K562 (cell line): ENCODE data around the gene GMDS. TPM values are rescaled to one million over a fixed set of nuclear protein-coding genes. Genes with fewer than 3 reads are reported as not detected.

Source experiments
- CXXC5 ChIP-seq: fragments of 250-450 bp; sonication (Bioruptor Pico); IDR thresholded peaks from 2 replicates; pipeline ENCODE4 v1.8.0; 2022; ENCODE audit warnings: inconsistent platforms, mild to moderate bottlenecking, moderate library complexity
- NR2F6 ChIP-seq: fragments of 450-650 bp; formaldehyde crosslinking; IDR thresholded peaks from 2 replicates; pipeline ENCODE4 v1.4.0; 2020; ENCODE audit warnings: mild to moderate bottlenecking
- TBL1XR1 ChIP-seq, 2 experiments: IDR thresholded peaks; 2 replicates each; pipeline ENCODE4 v1.6.1; 2012; ENCODE audit warnings: improper control_type of control experiment in 2 of 2, low read length in 2 of 2, mild to moderate bottlenecking in 1 of 2
- ZBED1 ChIP-seq: IDR thresholded peaks from 2 replicates; pipeline ENCODE4 v1.6.1; 2014
- polyA plus RNA-seq, 8 experiments: library from polyadenylated mRNA; depleted of rRNA in 4 of 8; stranded (reverse) in 5 of 8; unstranded in 3 of 8; fragments of >200 nt; fragmentation: Nextera tagmentation in 2 of 8; fragmentation: Illumina TruSeq in 1 of 8; extraction: Ambion mirVana in 2 of 8; extraction: Trizol in 1 of 8; gene quantifications; 2 replicates each; pipeline versions ENCODE4 v1.2.1 to v1.2.3, GENCODE V29; 2011 to 2014; ENCODE audit warnings: inconsistent platforms in 1 of 8, missing spikeins in 1 of 8
- total RNA-seq, 7 experiments: library from RNA; depleted of rRNA in 6 of 7; stranded (reverse); fragments of >200 nt in 6 of 7; fragmentation: Illumina TruSeq in 2 of 7; extraction: Trizol in 2 of 7; gene quantifications; 2 replicates each; pipeline versions ENCODE4 v1.2.1 to v1.2.3, GENCODE V29; 2011 to 2021; ENCODE audit warnings: low replicate concordance in 1 of 7
- TF ChIP-seq, protein P1 (sequence below): fragments of 200-800 bp; sonication (Bioruptor generic); IDR thresholded peaks from 2 replicates; pipeline ENCODE4 v1.6.1; 2016; ENCODE audit warnings: missing genetic modification characterization, missing compliant biosample characterization
- TF ChIP-seq, protein P2 (sequence below): fragments of 450-650 bp; IDR thresholded peaks from 2 replicates; pipeline ENCODE4 v1.6.1; 2018; ENCODE audit not compliant: partially characterized antibody
- TF ChIP-seq, protein P3 (sequence below), 2 experiments: fragments of 450-650 bp; formaldehyde crosslinking in 1 of 2; IDR thresholded peaks; 2 replicates each; pipeline versions ENCODE4 v1.4.0 to v1.6.1; 2014 to 2020; ENCODE audit warnings: mild to moderate bottlenecking in 2 of 2, borderline replicate concordance in 1 of 2, low read depth in 1 of 2

The GMDS gene
- total and polyA plus RNA-seq, 9 of the 15 experiments (the other 6 are each of a cell fraction or from before 2014, with no cell fraction given), result 0.48 to 31.8 (median 13.4) TPM

DNA sequence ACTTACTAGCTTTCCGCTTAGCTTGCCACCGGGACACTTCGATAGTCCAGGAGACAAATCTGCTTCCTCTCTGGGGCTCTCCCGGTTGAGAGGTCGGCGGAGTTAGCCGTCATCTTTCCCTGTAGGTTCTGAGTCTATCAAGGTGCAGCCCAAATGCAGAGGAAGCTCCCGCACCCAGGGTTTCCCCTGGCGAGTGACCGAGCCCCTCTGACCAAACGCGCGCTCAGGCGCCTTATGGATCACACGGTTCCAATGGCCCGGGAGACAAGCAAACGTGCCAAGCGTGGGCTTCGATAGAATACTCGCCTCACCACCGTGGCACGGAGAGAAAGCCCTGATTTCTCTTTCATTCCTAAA lies 651.5 kb downstream of the GMDS start (continued):
- TF ChIP-seq, protein P1, sequence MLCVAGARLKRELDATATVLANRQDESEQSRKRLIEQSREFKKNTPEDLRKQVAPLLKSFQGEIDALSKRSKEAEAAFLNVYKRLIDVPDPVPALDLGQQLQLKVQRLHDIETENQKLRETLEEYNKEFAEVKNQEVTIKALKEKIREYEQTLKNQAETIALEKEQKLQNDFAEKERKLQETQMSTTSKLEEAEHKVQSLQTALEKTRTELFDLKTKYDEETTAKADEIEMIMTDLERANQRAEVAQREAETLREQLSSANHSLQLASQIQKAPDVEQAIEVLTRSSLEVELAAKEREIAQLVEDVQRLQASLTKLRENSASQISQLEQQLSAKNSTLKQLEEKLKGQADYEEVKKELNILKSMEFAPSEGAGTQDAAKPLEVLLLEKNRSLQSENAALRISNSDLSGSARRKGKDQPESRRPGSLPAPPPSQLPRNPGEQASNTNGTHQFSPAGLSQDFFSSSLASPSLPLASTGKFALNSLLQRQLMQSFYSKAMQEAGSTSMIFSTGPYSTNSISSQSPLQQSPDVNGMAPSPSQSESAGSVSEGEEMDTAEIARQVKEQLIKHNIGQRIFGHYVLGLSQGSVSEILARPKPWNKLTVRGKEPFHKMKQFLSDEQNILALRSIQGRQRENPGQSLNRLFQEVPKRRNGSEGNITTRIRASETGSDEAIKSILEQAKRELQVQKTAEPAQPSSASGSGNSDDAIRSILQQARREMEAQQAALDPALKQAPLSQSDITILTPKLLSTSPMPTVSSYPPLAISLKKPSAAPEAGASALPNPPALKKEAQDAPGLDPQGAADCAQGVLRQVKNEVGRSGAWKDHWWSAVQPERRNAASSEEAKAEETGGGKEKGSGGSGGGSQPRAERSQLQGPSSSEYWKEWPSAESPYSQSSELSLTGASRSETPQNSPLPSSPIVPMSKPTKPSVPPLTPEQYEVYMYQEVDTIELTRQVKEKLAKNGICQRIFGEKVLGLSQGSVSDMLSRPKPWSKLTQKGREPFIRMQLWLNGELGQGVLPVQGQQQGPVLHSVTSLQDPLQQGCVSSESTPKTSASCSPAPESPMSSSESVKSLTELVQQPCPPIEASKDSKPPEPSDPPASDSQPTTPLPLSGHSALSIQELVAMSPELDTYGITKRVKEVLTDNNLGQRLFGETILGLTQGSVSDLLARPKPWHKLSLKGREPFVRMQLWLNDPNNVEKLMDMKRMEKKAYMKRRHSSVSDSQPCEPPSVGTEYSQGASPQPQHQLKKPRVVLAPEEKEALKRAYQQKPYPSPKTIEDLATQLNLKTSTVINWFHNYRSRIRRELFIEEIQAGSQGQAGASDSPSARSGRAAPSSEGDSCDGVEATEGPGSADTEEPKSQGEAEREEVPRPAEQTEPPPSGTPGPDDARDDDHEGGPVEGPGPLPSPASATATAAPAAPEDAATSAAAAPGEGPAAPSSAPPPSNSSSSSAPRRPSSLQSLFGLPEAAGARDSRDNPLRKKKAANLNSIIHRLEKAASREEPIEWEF (CRISPR knock-in tag), result no peak
- TF ChIP-seq, protein P2, sequence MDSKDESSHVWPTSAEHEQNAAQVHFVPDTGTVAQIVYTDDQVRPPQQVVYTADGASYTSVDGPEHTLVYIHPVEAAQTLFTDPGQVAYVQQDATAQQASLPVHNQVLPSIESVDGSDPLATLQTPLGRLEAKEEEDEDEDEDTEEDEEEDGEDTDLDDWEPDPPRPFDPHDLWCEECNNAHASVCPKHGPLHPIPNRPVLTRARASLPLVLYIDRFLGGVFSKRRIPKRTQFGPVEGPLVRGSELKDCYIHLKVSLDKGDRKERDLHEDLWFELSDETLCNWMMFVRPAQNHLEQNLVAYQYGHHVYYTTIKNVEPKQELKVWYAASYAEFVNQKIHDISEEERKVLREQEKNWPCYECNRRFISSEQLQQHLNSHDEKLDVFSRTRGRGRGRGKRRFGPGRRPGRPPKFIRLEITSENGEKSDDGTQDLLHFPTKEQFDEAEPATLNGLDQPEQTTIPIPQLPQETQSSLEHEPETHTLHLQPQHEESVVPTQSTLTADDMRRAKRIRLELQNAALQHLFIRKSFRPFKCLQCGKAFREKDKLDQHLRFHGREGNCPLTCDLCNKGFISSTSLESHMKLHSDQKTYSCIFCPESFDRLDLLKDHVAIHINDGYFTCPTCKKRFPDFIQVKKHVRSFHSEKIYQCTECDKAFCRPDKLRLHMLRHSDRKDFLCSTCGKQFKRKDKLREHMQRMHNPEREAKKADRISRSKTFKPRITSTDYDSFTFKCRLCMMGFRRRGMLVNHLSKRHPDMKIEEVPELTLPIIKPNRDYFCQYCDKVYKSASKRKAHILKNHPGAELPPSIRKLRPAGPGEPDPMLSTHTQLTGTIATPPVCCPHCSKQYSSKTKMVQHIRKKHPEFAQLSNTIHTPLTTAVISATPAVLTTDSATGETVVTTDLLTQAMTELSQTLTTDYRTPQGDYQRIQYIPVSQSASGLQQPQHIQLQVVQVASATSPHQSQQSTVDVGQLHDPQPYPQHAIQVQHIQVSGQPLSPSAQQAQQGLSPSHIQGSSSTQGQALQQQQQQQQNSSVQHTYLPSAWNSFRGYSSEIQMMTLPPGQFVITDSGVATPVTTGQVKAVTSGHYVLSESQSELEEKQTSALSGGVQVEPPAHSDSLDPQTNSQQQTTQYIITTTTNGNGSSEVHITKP, result no peak
- TF ChIP-seq NR2F6 (CRISPR knock-in tag) (no peak), CXXC5 (no peak), TBL1XR1 (IDR thresholded peaks at IDR 0.05; ENCODE audit: low read length in 2 of 2) (no peak), ZBED1 (no peak)
- TF ChIP-seq, protein P3, sequence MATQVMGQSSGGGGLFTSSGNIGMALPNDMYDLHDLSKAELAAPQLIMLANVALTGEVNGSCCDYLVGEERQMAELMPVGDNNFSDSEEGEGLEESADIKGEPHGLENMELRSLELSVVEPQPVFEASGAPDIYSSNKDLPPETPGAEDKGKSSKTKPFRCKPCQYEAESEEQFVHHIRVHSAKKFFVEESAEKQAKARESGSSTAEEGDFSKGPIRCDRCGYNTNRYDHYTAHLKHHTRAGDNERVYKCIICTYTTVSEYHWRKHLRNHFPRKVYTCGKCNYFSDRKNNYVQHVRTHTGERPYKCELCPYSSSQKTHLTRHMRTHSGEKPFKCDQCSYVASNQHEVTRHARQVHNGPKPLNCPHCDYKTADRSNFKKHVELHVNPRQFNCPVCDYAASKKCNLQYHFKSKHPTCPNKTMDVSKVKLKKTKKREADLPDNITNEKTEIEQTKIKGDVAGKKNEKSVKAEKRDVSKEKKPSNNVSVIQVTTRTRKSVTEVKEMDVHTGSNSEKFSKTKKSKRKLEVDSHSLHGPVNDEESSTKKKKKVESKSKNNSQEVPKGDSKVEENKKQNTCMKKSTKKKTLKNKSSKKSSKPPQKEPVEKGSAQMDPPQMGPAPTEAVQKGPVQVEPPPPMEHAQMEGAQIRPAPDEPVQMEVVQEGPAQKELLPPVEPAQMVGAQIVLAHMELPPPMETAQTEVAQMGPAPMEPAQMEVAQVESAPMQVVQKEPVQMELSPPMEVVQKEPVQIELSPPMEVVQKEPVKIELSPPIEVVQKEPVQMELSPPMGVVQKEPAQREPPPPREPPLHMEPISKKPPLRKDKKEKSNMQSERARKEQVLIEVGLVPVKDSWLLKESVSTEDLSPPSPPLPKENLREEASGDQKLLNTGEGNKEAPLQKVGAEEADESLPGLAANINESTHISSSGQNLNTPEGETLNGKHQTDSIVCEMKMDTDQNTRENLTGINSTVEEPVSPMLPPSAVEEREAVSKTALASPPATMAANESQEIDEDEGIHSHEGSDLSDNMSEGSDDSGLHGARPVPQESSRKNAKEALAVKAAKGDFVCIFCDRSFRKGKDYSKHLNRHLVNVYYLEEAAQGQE (IDR thresholded peaks at IDR 0.05; ENCODE audit: borderline replicate concordance), result no peak
- TF ChIP-seq, protein P3 (CRISPR knock-in tag; IDR thresholded peaks at IDR 0.05; ENCODE audit: low read depth), result no peak
